Central memory CD4-positive, alpha-beta T cell (primary cell): ENCODE data around the gene CDCP1.

Source experiments
- DNase-seq: peaks from one replicate; pipeline ENCODE4 v3.0.0; 2022

Gene CDCP1

DNA sequence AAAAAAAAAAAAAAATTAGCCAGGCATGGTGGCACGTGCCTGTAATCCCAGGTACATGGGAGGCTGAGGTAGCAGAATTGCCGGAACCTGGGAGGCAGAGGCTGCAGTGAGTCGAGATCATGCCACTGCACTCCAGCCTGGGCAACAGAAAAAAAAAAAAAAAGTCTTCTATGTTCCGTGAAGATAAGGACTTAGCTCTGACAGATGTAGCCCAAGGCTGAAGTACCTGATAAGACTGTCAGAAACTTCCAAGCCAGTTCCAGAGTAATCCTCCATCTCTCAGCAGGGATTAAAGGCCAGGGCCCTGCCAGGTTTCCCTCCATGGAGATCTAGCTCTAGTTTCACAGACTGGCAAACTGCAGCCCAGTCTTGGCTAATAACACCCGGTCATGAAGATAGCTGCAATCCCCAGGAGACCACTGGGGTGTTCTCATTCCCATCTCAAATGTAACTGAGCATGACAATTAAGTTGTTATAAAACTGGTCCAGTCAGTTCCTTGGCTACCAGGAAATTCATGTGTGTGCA lies 8.5 kb downstream of the CDCP1 start:
- no peak for DNase-seq

DNA sequence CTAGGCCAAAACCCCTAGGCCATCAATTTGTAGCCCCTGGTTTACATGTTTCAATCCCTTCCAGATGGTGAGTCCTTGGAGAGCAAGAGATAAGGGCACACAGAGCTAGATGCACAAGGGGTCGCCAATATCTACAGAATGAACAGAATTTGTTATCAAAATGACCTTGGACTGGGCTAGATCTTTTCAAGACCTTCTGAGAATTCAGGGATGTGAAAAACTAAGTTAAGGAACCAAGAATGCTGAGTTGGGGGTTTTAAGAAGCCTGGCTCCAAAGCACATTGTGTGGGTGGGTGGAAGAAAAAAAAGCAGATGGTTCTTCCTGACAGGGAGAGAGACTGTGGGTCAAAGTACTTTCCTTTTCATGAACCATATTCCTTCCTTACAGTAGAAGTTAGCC lies 10.2 kb downstream of the CDCP1 start:
- DNase-seq: no peak

DNA sequence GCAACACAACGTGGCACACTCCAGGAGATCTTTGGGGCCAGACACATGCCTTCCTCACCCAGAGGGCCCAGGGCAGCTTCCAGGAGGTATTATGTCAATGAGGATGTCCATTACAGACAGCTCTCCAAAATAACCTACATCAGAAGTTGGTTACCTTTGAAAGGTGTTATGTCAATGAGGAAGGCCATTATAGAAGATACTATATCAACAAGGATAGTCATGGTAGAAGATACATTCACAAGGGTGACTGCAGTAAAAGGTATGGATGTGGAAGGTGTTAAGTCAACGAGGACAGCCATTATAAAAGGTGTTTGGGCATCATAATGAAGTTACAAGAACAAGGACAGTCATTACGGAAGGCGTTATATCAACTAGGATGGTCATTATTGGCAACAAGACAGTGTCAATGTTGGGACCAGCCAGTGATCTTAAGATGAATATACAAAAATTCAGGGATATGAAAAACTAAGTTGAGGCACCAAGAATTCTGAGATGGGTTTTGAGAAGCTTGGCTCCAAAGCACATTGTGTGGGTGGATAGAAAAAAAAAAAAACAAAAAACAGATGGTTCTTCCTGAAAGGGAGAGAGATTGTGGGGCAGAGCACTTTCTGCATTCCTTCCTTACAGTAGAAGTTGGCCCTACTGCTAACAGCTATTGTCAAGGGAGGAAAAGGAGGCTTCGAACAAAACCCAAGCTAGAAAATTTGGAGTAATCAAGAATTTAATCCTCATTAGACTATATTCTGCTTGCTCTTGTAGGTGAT lies 11.2 kb downstream of the CDCP1 start:
- DNase-seq: no peak

DNA sequence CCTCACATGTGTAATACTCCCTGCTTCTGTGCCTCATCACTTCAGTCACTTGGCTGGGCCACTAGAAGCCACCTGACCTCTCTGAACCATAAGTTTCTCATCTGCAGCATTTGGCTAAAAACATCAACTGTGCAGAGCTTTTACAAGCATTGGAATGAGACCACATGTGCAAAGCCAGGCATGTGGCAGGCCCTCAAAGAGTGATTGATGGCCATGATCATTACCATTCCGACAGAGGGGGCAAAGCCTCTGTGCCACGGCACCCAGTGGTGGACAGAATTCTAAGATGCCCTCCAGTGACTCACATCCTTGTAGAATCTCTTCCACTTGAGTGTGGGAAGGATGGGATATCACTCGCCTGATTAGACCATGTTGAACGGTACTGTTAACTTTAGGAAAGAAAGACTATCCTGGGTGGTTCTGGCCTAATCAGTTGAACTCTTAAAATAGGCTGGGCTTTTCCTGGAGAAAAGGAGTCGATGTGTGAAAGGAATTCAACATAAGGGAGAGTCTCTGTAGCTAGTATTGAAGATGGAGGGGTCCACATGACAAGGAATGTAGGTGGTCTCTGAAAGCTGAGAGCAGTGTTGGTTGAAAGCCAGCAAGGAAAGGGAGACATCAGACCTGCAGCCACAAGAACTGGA lies 13.5 kb downstream of the CDCP1 start:
- DNase-seq: no peak

DNA sequence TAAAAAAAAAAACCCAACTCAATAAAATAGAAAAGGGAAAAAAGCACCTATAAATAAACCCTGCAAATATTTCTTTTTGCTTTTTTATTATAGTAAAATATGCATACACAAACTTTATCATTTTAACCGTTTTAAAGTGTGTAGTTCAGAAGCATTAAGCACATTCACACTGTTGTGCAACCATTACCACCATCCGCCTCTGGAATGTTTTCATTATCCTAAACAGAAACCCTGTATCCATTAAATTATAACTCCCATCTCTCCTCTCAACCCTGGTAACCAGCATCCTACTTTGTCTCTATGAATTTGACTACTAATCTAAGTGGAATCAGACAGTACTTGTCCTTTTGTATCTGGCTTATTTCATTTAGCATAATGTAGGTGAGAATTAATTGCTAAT lies 15.0 kb downstream of the CDCP1 start:
- no peak for DNase-seq

DNA sequence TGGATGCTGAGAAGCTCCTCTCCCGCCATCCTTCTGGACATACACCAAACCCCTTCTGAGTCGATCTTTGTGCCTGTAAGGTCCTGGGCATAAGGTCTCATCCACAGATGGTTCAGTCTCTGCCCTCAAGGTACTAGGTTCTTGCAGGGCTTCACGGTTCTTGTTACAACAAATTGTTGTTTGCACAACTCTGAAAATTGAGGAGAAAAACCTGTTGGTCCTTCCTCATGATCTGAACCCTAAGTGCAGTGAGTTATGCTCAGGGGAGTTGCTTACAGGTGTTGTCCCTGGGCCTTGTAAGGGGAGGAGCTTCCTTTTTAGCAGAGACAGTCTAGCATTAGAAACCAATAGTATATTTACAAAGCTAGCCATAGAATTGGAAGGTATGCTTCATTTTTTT lies 15.7 kb downstream of the CDCP1 start:
- no peak for DNase-seq

DNA sequence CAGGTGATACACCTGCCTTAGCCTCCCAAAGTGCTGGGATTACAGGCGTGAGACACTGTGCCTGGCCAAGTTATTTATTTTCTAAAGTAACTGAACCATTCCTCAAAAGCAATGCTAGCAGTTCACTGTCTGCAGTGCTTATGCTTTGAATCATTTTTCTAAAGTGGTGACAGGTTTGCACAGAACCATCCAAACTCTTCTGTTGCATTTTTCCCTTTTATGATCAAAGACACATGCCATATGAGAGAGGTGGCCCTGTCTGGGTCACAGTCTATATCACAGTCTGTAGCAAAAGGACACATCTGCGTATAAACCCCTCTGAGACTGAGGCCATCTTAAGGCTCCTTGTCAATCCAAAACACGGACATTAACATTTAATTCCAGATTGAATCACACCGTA lies 17.2 kb downstream of the CDCP1 start:
- no peak for DNase-seq

DNA sequence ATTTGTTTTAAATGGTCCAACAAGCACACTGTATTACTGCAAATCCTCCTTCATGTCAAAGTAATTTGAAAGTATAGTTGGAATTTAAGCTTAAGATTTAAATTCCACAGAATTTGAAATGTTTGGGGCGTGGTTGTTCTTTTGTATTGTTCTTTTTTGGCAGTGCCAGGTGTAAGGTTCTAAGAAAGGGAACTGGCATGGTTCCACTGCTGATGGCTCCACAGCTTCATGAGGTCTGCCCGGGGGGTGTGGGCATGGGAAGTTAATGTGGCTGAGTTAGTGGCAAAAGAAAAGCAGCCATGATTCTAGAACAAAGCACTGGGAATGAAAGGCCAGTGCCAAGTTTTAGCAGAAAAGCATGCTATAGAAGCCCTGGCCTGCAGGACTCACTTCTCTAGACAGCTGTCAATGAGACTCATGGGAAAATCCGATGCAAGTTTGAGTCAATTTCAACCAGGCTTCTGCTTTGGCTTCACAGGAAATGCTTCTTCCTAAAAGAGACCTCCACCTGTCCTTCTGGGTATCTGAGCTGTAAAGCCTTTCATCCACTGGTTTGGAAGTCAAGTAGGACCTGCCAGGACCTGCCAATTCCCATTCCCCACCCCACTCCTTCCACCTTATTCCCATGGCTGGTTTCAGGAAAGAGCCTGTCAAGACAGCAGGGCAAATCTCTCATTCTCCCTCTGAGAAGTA lies 18.9 kb downstream of the CDCP1 start:
- DNase-seq: no peak

DNA sequence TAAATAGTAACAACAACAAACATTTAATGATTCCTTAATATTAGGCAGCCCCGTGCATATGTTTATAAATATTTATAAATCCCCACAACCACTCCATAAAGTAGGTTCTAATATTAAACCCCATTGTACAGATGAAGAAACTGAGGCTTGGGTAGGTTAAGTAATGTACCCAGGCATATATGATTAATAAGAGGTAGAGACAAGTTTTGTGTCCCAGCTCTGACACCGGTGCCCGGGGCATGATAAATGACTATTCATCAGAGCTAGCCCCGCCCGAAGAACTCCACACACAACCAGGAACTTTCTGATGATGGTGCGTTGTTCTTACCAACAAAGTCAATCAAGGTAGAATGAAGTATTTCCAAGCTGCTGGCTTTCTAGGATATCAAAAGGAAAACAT lies 19.4 kb downstream of the CDCP1 start:
- DNase-seq: no peak

DNA sequence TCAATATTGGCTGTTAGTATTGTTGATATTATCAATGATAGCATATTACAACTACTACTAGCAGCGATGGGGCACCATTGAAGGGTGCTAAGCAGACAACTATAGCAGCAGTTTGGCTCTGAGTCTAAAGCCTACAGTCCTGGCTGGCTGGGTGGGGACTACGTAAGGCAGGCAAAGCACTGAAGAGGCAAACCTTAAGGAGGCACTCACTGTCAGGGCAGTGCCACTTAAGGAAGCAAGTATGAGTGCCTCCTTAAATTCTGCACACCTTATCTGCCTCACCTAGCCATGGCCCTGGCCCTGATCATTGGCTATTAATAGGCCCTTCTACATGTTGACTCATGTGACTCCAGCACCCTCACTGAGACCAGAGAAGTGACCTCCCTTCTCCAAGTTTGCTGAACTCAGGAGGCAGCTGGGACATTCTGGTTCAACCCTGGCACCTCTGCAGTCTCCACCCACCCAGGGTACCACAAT lies 20.6 kb downstream of the CDCP1 start:
- no peak for DNase-seq

DNA sequence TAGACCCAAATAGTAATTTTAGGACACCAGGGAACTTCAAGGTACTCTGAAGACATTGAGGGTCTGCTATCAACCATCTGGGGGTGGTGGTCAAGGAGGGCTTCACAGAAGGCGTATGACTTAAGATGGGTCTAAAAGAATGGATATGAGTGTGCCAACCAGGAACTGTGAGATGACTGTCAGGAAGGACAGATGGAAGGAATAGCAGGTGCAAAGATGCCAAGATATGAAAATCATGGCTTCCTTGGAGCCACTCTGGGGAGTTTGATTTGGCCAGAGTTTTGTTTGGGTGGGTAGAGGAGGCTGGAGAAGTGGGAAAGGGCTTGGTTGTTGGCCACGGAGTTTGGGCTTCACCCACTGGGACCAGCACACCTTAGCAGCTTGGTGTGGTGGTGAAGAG lies 21.2 kb downstream of the CDCP1 start:
- DNase-seq: no peak

DNA sequence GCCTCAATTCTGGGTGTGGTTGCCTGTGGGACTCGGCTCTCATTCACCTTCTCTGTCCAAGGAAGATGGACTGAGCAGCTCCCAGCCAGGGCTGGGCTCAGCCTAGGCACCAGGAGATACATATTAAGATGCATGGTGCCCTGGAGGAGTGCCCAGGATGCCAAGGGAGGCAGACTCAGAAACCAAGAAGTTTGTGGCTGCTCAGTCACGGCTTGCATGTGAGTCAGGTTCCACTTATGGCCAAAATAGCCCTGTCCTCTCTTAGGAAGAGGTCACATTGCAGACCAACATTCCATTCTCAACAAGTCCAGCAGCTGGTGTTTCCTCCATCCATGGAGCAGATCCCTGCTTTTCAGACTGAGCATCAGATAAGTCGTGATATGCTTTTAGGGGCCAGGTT lies 21.8 kb downstream of the CDCP1 start:
- DNase-seq: no peak

DNA sequence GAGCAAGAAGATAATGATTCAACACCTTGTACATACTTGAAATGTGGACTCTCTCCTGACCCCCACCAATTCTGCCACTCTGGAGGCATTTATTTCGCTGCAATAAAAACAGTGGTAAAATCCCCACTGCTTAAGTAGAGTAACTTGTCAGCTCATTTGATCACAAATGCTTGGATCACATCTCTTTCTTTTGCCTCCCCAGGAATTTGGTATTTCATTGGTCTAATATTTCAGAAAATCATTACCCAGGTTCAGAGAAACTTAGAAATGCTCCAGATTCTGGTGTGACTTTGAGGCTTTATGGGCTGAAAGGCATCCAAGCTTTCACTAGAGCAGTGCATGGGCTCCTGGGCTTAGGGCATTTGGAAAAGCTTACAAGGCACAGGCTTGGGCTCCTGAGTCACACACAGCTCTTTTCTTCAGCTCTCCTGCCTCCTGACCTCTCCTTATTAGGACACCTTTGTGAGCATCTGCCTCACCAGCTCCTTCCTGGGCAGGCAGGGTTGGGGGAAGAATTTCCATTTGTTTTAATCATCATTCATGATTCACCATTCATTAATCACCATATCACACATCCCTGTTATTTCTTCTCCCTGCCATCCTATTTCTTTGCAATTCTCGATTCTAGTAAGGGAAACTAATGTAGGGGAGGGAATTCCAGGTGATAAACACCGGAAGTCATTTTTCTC lies 22.5 kb downstream of the CDCP1 start:
- DNase-seq: no peak

DNA sequence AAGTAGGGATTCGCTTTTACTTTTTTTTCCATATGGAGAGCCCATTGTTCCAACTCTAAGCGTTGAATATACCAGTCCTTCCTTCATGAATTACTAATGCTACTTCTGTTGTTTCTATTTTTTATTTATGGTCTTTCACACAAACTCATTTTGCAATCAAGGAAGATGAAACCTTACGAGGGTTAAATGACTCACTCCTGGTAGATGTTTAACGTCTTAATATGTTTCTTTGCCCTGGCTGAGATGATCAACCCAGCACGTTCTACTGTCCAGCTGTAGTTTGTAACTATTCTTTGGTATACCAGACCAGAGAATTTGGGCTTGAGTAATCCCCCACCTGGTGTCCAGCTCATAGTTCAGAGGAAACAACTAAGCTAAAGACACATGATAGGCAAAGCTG lies 23.1 kb downstream of the CDCP1 start:
- DNase-seq: no peak

DNA sequence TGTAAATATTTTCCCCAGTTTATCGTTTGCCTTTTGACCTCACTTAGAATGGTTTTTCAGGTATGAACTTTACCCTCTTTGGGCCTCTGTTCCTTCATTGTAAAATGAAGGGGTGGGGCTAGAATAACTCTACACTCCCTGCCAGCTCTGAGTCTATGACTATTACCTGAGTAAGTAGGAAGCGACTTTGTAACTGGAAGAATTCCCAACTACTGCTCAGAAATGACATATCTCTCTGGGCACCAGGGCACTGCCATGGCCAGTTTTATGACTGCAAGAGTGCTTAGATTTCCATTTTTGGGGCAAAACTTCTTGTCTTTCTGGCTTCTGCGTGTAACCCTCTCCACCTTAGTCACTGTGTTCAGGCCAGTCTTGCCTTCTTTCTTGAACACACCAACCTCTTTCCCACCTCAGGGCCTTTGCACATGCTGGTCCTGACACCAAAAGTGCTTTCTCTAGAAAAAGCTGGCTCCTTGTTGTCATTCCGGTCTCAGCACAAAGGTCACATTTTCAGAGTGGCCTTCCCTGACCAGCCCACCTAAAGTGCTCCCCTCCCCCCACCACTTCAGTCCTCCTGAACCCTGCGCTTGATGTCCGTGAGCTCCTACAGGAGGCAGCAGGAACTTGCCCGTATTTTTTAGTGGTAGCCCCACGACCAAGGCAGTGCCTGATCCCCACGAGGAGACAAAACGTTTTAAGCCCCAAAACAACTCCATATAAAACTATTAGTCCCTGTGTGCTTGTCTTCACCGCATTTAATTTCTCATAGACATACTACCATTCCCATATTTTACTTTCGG lies 25.6 kb downstream of the CDCP1 start:
- DNase-seq: no peak

DNA sequence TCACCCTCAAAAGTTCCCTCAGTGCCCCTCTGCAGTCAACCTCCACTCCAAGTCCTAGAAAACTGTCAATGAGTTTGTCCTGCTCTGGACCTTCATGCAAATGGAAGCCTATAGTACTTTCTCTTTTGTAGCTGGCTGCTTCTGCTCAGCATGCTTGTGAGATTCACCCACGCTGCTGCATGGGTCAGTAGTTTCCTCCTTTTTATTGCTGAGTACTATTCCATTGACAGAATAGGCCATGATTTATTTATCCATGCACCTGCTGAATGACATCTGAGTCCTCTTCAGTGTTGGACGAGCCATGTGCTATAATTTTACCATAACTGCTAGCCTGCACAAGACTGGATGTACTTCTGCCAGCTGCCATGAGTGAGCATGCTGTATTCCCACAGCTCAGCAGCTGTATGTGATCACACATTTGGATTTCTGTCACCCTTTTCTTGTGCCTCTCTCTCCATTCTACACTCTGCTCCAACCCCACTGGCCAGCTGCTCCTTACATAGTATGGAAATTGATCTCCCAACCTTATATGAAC lies 26.3 kb downstream of the CDCP1 start:
- no peak for DNase-seq

DNA sequence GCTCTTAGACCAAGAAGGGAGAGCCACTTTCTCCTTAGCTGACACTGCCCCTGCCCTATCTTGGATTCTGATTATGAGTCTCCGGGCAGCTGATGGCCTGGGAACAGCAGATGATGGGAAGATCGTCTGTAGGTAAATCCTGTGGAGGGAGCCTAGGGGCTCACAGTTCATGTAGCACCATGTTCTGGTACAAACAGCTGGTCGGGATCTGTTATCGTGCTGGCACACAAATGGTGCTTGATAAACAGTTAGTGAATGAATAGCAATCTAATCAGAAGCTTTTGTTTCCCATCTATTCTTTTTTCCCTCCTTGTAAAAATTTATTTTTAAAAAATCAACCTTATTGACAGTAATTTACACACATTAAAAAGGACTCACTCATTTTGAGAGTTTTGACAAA lies 26.8 kb downstream of the CDCP1 start:
- no peak for DNase-seq

DNA sequence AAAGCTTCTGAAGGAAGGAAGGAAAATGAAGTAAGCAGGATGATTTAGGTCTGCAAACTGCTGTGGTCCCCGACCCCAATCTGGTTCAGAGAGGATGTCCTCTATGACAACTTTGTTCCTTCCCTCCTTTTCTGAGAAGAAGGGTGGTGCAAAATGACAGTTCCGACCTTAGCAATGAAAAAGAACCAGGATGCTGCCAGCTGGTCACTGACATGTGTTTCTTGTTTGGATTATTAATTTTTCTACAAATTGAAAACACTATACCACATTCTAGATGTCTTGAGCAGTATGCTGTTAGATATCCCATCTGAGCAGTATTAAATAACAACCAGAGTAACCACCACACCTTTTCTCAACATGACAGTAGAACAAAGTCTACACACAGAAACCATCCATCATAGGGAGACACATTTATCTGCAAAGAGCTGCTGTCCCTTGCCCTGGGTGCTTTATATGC lies 27.5 kb downstream of the CDCP1 start:
- DNase-seq: no peak

DNA sequence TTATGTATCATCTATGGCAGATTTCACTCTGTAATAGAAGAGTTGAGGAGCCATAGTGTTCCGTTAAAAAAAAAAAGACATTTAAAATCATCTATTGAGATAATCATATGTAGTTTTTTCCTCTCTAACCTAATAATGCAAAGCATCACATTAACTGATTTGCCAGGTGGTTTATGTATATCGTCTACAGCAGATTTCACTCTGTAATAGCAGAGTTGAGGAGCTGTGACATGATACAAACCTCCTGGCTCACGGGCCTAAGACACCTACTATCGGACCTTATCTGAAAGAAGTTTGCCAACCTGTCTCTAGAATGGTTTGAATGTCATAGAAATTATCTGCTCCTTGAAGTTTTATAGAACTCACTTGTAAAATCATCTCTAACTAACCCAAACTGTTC lies 29.8 kb downstream of the CDCP1 start:
- no peak for DNase-seq

DNA sequence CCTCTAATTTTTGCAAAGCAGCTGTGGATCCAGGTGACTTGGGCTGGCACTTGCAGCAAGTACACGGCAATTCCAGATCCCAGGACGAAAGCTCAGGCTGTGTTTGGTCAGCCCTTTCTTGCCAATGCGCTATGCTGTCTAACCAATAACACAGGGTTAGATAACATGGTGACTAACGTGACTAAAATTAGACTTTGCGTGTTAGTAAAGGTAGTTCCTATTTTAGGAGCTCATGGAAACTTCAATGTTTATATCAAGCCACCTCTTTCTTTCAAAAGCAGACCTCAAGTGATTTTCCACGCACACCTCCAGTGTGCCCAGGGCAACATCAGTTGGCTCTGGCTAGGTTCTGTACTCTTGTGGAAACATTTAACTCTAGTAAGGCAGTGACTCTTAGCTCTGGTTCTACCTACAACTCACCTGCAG lies 32.5 kb downstream of the CDCP1 start:
- DNase-seq: no peak

DNA sequence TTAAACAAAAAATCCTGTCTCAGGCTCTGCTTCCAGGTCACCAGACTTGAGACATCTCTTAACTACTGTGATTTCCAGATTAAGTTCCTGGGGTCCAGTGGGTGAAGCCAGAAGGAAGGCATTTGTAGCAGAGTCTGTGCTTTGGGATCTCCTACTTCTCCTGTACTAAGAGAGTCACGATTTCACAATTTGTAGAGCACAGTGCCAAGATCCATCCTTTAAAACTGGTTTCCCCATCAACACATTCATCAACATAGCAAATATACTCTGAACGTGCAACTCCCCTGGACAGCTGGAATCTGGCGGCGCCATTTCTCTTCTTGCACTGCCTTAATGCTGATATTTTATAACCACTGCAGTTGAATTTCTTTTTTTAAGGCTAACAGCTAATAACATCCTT lies 33.2 kb downstream of the CDCP1 start:
- no peak for DNase-seq

DNA sequence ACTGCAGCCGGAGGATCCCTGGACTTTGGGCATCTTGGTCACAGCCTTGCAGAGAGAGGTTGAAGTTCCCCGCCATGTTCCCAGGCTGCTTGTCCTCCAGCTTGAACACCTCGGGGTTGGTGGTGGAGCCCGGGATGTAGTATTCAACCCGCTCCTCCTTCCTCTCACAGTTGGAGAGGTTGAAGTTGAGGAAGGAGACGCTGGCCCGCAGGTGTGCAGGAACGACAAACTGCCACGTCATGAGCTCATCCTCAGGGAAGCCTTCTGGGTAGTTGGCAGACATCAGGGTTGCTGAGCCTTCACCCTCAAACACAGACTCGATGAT lies 35.7 kb downstream of the CDCP1 start:
- DNase-seq: no peak
